ENCODE results near the gene EIF4G3. TPM values are rescaled to one million over a fixed set of nuclear protein-coding genes. Genes with fewer than 3 reads are reported as not detected.

EIF4G3 gene
- total and polyA plus RNA-seq, 10 of the 15 experiments (the other 5 are each of a cell fraction or from before 2014, with no cell fraction given), result 7.4 to 45.1 (median 29.1) TPM

GRCh38 chr1:21220815-21221214, 44.1 kb upstream of the EIF4G3 start:
- H3K9me3 ChIP-seq (replicated peaks; ENCODE audit: control insufficient read depth, insufficient read depth, low read length), result no peaks in the 10 kb centered on the region
- in situ Hi-C loops (cut with MboI), result no loop called here
- no peak overlapping the region for H3K4me2 ChIP-seq (ENCODE audit: control insufficient read depth, insufficient read depth)
- peaks cover 0 to 14% of the 10 kb centered on the region in 2 experiments; a peak in 3 of 4 replicates for H3K36me3 ChIP-seq (ENCODE audit: control insufficient read depth in 2 of 2, insufficient read depth in 2 of 2, low read length in 1 of 2)
- no peak for ATAC-seq
- 73% methylated on average over 7 of the region's 7 CpGs for WGBS (ENCODE audit: insufficient coverage, insufficient replicate concordance, low lambda C conversion rate, missing lambda C conversion rate)
- RAD21 ChIA-PET (ENCODE audit: unreplicated experiment), result no interaction called here
- FAIRE-seq, result no peak
- CTCF ChIA-PET, result interaction anchor here (0.6 to 1.0 kb wide), 2 partner anchors 12 to 148 kb away, joined by 5 read pairs; no protein-coding TSS in a partner anchor
- no peaks in the 10 kb centered on the region for H3K27me3 ChIP-seq (replicated peaks in 1 of 2; ENCODE audit: control insufficient read depth in 2 of 2, insufficient read depth in 2 of 2, low read length in 1 of 2)
- H3K27ac ChIP-seq (ENCODE audit: control insufficient read depth, insufficient read depth), result no peak overlapping the region
- POLR2A ChIA-PET, result no interaction called here
- H3K4me1 ChIP-seq (ENCODE audit: control insufficient read depth, insufficient read depth, low read length), result peaks cover 4% of the 10 kb centered on the region
- H2AFZ ChIP-seq (ENCODE audit: control insufficient read depth, low read depth, low read length), result no peak overlapping the region
- H3K9ac ChIP-seq (ENCODE audit: control insufficient read depth, insufficient read depth, low read length), result no peak overlapping the region
- no peak overlapping the region for H3K4me3 ChIP-seq
- H4K20me1 ChIP-seq (ENCODE audit: control insufficient read depth, insufficient read depth), result no peaks in the 10 kb centered on the region
- intact Hi-C loops (cut with micrococcal nuclease; ENCODE audit: unreplicated experiment), result no loop called here
- BruUV-seq (replicated peaks), result no TSS peak
- SMC1A ChIA-PET (ENCODE audit: uncharacterized antibody, unreplicated experiment), result no interaction called here
- no peak for DNase-seq (ENCODE audit: low read depth, low spot score)
- H3K79me2 ChIP-seq (ENCODE audit: control insufficient read depth, insufficient read depth, low read length), result no peaks in the 10 kb centered on the region
- no peak for TF ChIP-seq ATF2 (IDR thresholded peaks at IDR 0.05; ENCODE audit: low read length)

DNA sequence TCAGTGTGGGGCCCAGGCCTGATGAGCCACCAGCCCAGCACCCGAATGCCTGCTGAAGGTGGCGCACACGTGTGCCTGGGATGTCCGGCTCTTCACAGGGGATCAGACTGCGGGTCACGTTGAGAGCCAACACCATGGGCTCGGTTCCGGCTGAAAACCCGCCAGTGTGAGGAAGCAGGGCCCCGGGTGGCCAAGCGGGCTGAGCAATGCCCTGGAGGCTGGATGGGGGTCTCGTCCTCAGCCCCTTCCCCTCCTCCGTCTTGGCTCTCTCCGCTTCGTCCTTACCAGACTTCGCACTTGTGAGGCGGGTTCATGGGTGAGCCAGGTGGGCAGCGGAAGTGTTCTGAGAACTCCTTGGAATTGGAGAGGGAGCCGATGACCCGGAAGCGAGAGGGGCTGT, 43.0 kb upstream of the EIF4G3 start:
- ChIA-PET CTCF (interaction anchor here (0.6 to 4.9 kb wide), 3 partner anchors 13 to 147 kb away, joined by 3 to 67 read pairs (median 22); no protein-coding TSS in a partner anchor), POLR2A (no interaction called here), RAD21 (ENCODE audit: unreplicated experiment) (no interaction called here), SMC1A (ENCODE audit: uncharacterized antibody, unreplicated experiment) (no interaction called here)
- H3K9me3 ChIP-seq (replicated peaks; ENCODE audit: control insufficient read depth, insufficient read depth, low read length), result no peaks in the 10 kb centered on the region
- no peaks in the 10 kb centered on the region for H3K27me3 ChIP-seq (replicated peaks in 1 of 2; ENCODE audit: control insufficient read depth in 2 of 2, insufficient read depth in 2 of 2, low read length in 1 of 2)
- no peak for ATAC-seq
- no peak overlapping the region for H3K4me3 ChIP-seq
- no peaks in the 10 kb centered on the region for H4K20me1 ChIP-seq (ENCODE audit: control insufficient read depth, insufficient read depth)
- no peak overlapping the region for H2AFZ ChIP-seq (ENCODE audit: control insufficient read depth, low read depth, low read length)
- in situ Hi-C loops (cut with MboI), result no loop called here
- DNase-seq (ENCODE audit: low read depth, low spot score), result no peak
- no peak overlapping the region for H3K27ac ChIP-seq (ENCODE audit: control insufficient read depth, insufficient read depth)
- H3K79me2 ChIP-seq (ENCODE audit: control insufficient read depth, insufficient read depth, low read length), result no peaks in the 10 kb centered on the region
- 86% methylated on average over 19 of the region's 21 CpGs for WGBS (ENCODE audit: insufficient coverage, insufficient replicate concordance, low lambda C conversion rate, missing lambda C conversion rate)
- peaks cover 4% of the 10 kb centered on the region for H3K4me1 ChIP-seq (ENCODE audit: control insufficient read depth, insufficient read depth, low read length)
- no peak overlapping the region for H3K4me2 ChIP-seq (ENCODE audit: control insufficient read depth, insufficient read depth)
- no TSS peak for BruUV-seq (replicated peaks)
- no peak overlapping the region for H3K9ac ChIP-seq (ENCODE audit: control insufficient read depth, insufficient read depth, low read length)
- peaks cover 0 to 11% of the 10 kb centered on the region in 2 experiments; a peak in 3 of 4 replicates for H3K36me3 ChIP-seq (ENCODE audit: control insufficient read depth in 2 of 2, insufficient read depth in 2 of 2, low read length in 1 of 2)
- intact Hi-C loops (cut with micrococcal nuclease; ENCODE audit: unreplicated experiment), result no loop called here
- no peak for FAIRE-seq
- TF ChIP-seq POLR2A (IDR thresholded peaks at IDR 0.05; ENCODE audit: low read depth, low read length) (no peak), ZNF384 (IDR thresholded peaks at IDR 0.05; ENCODE audit: borderline replicate concordance, low read depth, low read length) (no peak), HDGF (IDR thresholded peaks at IDR 0.05) (no peak)
- TF ChIP-seq, protein P1, sequence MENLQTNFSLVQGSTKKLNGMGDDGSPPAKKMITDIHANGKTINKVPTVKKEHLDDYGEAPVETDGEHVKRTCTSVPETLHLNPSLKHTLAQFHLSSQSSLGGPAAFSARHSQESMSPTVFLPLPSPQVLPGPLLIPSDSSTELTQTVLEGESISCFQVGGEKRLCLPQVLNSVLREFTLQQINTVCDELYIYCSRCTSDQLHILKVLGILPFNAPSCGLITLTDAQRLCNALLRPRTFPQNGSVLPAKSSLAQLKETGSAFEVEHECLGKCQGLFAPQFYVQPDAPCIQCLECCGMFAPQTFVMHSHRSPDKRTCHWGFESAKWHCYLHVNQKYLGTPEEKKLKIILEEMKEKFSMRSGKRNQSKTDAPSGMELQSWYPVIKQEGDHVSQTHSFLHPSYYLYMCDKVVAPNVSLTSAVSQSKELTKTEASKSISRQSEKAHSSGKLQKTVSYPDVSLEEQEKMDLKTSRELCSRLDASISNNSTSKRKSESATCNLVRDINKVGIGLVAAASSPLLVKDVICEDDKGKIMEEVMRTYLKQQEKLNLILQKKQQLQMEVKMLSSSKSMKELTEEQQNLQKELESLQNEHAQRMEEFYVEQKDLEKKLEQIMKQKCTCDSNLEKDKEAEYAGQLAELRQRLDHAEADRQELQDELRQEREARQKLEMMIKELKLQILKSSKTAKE (IDR thresholded peaks at IDR 0.05; ENCODE audit: low read depth, poor library complexity, severe bottlenecking), result no peak
- TF ChIP-seq, protein P2, sequence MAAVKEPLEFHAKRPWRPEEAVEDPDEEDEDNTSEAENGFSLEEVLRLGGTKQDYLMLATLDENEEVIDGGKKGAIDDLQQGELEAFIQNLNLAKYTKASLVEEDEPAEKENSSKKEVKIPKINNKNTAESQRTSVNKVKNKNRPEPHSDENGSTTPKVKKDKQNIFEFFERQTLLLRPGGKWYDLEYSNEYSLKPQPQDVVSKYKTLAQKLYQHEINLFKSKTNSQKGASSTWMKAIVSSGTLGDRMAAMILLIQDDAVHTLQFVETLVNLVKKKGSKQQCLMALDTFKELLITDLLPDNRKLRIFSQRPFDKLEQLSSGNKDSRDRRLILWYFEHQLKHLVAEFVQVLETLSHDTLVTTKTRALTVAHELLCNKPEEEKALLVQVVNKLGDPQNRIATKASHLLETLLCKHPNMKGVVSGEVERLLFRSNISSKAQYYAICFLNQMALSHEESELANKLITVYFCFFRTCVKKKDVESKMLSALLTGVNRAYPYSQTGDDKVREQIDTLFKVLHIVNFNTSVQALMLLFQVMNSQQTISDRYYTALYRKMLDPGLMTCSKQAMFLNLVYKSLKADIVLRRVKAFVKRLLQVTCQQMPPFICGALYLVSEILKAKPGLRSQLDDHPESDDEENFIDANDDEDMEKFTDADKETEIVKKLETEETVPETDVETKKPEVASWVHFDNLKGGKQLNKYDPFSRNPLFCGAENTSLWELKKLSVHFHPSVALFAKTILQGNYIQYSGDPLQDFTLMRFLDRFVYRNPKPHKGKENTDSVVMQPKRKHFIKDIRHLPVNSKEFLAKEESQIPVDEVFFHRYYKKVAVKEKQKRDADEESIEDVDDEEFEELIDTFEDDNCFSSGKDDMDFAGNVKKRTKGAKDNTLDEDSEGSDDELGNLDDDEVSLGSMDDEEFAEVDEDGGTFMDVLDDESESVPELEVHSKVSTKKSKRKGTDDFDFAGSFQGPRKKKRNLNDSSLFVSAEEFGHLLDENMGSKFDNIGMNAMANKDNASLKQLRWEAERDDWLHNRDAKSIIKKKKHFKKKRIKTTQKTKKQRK (IDR thresholded peaks at IDR 0.05; ENCODE audit: low read depth, low read length), result no peak

All from GM12878 (cell line).